Stimulated activated CD8-positive, alpha-beta memory T cell treated with anti-CD3 and anti-CD28 coated beads, Interleukin-7, amount 100 ng/mL, for 4 hours (primary cell): ENCODE data around the gene SHROOM3.
"Not testable (repeated sequence)": the region's sequence is repeated elsewhere in the genome, so short reads cannot be mapped to it uniquely, and the experiment has no call there.

ENCODE experiments used
- DNase-seq, 2 donors: peaks; one replicate each; pipeline ENCODE4 v3.0.0-alpha.2; 2020; ENCODE audit warnings: low read depth in 2 of 2

SHROOM3 gene

DNA sequence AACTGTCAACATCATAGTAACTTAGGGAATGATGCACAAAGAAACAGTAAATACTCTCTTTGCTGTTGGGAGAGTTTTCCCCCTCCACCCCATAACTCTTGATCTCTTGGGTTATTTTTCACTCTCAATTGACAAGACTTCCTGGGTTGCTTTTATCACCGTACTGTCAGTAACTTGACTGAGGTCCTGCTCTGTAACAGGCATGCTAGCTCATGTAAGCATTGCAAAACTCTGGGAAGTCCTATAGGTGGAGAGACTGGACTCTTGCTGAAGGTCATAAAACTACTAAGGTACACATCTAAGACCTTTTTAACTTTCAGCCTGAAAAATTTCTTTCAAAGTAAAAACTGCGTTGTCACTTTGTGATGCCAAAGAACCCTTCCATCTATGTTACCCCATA, 10.9 kb downstream of the SHROOM3 start:
- no peak for DNase-seq

GRCh38 chr4:76447393-76447851, 12.4 kb downstream of the SHROOM3 start:
- DNase-seq = no peak

GRCh38 chr4:76448211-76448610, 13.2 kb downstream of the SHROOM3 start:
- no peak for DNase-seq

DNA sequence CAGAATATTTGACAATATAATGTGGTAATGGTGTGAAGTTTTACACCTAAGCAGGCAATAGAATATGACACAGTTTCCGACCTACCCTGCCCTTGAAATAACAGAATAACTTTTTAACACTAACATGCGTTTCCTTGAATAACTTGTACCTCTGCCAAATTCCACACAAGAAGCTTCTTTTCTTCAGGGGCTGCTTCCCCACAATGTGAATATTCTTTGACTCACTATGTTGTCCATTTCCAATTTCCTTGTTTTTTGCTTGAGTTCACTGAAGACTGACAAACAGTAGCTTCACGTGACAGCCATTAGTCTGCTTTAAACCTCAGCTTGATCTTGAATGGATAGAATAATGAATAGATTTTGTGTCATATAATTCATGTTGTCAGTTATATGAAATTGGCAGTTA, 14.3 kb downstream of the SHROOM3 start:
- DNase-seq = no peak

GRCh38 chr4:76449833-76450232, 14.8 kb downstream of the SHROOM3 start:
- DNase-seq = no peak

DNA sequence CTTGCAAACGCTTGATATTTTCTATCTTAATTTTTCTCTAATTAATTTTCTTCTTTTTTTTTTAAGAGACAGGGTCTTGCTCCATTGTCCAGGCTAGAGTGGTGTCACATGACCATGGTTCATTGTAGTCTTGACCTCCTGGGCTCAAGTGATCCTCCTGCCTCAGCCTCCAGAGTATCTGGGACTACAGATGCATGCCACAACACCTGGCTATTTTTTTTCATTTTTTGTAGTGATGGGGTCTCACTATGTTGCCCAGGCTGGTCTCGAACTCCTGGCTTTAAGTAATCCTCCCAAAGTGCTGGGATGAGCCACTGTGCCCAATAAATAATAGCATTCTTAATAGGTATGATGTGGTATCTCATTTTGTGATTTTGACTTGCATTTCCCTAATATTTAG, 18.2 kb downstream of the SHROOM3 start:
- no peak for DNase-seq

GRCh38 chr4:76454073-76454472, 19.0 kb downstream of the SHROOM3 start:
- not testable (repeated sequence) for DNase-seq

- no peak for DNase-seq
Observed at GRCh38 chr4:76457885-76458284, 22.9 kb downstream of the SHROOM3 start.

DNA sequence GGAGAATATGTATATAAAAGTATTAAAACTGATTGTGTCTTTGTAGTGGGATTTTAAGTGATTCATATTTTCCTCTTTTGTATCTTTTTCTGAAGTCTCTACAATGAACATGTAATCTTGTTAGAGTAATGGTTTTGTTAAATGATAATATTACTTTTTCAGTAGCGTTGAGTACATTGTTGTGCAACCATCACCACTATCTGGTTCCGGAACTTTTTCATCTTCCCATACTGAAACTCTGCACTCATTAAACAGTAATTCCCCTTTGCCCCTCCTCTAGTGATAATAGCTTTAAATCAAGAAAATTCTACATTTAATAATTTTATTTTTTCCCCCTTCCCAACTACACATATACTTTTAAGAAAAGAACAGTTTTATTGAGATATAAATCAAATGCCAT, 23.3 kb downstream of the SHROOM3 start:
- DNase-seq = no peak

GRCh38 chr4:76458825-76459224, 23.8 kb downstream of the SHROOM3 start:
- no peak for DNase-seq

DNA sequence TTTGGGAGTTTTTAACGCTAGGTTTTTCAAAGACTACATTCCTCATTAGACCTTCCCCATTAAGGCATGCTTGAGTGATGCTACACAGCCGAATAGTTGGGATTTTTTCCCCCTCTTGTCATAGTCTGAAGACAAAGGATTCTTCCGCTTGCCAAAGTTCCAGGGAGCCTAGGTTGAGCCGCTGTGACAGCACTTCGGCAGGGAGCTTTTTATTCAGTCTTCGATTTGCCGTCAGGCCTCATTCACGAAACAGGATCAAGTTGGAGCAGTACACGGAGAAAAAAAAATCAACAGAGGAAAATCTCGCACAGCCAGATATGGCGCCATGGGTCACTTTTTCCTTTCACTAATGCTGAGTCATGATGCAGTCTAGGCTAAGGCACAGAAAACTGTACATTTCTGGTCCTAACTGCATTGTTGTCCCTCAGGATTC, 24.3 kb downstream of the SHROOM3 start:
- no peak for DNase-seq

- DNase-seq = no peak
Observed at GRCh38 chr4:76463568-76463967, 28.5 kb downstream of the SHROOM3 start.

DNA sequence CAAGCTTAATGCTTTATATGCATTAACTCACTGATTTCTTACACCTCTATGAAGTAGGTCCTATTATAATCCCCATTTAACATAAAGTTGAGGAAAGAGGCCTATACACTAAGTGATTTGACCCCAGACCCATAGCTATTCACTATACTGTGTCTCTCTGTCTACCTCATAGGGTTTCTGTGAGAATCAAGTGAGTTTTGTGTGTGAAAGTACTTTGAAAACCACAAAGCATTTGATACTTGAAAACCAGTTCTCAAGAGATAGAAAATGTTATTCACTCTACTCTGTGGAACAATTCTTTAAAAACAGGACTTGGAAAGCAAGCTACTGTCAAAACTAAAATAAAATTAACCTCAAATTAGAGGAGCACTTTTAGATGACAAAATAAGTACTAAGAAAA, 35.0 kb downstream of the SHROOM3 start:
- no peak for DNase-seq

GRCh38 chr4:76470532-76470931, 35.5 kb downstream of the SHROOM3 start:
- DNase-seq = no peak

DNA sequence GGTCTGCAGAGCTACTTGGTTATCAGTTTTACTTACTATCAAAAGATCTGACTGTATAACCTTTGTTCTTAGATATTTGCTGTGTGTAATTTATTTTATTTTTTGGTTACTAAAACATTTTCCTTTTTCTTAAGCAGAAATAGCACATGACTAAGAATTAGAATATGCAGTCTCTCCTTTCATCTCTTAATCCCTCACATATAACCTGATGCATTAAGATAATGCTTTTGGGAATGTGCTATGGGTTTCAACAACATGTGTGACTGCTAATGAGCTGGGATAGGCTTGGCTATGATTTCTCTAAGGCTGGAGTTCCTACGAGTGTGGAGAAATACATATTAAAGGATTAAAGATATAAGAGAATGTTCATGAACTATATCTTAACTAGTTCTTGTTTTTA, 41.5 kb downstream of the SHROOM3 start:
- no peak for DNase-seq

GRCh38 chr4:76484654-76485053, 49.6 kb downstream of the SHROOM3 start:
- no peak for DNase-seq

- no peak for DNase-seq
Observed at GRCh38 chr4:76485450-76485849, 50.4 kb downstream of the SHROOM3 start.

- no peak for DNase-seq
Observed at GRCh38 chr4:76486588-76487276, 51.7 kb downstream of the SHROOM3 start.

GRCh38 chr4:76487621-76488020, 52.6 kb downstream of the SHROOM3 start:
- DNase-seq = no peak

DNA sequence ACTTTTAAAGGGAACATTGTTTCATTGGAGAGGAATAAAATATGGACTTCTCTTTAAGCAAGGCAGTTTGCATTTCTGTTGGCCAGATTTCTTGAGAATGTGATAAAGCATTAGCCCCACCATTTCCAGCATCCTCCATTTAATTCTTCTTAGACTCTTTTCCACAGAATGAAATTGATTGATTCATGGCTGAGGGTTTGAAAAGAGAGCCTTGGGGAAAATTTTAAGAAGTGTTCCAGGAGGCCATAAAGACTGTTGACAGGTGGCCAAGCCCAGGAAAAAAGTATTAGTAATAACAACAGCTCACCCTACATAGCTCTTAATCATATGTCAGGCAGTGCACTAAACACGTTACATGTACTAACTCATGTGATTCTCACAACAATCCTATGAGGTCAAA, 53.4 kb downstream of the SHROOM3 start:
- DNase-seq = no peak

- no peak for DNase-seq
Observed at GRCh38 chr4:76488888-76489685, 54.1 kb downstream of the SHROOM3 start.

- no peak for DNase-seq
Observed at GRCh38 chr4:76489686-76490161, 54.7 kb downstream of the SHROOM3 start.

DNA sequence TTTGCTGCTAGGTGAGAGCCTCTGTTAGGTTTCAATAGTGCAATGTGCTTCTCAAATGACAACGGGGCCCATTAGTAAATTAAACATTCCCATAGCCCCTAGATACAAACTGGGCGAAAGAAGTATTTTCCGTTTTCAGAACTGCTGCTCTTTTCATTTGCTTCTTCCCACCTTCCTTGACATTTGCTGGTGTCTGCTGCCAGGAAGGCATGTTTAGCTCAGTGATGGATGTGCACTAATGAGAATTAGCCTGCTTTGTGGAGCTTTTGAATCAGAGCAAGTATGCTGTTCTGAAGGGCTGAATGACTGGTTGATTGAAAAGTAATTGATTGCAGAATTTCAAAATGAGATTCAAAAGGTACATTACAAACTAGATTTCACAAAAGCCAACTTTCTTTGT, 57.0 kb downstream of the SHROOM3 start:
- no peak for DNase-seq
